Fibroblast of lung (primary cell): ENCODE measurements around the gene SMARCA4. TPM values are rescaled to one million over a fixed set of nuclear protein-coding genes. Genes with fewer than 3 reads are reported as not detected.

Source experiments
- DNase-seq, 2 donors: peaks; one replicate each; pipeline versions ENCODE4 v3.0.0 to v3.0.0-alpha.2; 2010; ENCODE audit warnings: low read depth in 2 of 2
- H2AFZ ChIP-seq: 2 replicates; pipeline ENCODE4 v1.5.1; 2012; ENCODE audit warnings: low read length, control low read depth, inconsistent platforms
- H3K27ac ChIP-seq: 2 replicates; pipeline ENCODE4 v1.5.1; 2011; ENCODE audit warnings: low read length, control low read depth; ENCODE audit not compliant: insufficient read depth
- H3K27me3 ChIP-seq: 2 replicates; pipeline ENCODE4 v1.5.1; 2011; ENCODE audit warnings: mild to moderate bottlenecking, low read length; ENCODE audit not compliant: control insufficient read depth, insufficient read depth
- H3K36me3 ChIP-seq: 2 replicates; pipeline ENCODE4 v1.5.1; 2011; ENCODE audit warnings: low read length; ENCODE audit not compliant: control insufficient read depth, insufficient read depth
- H3K4me1 ChIP-seq: 2 replicates; pipeline ENCODE4 v1.5.1; 2011; ENCODE audit warnings: low read length; ENCODE audit not compliant: control insufficient read depth, insufficient read depth; ENCODE audit errors: extremely low read depth
- H3K4me2 ChIP-seq: 2 replicates; pipeline ENCODE4 v1.5.1; 2011; ENCODE audit warnings: low read length, control low read depth; ENCODE audit not compliant: insufficient read depth; ENCODE audit errors: extremely low read depth
- H3K4me3 ChIP-seq, 4 experiments: fragments of 200-600 bp in 1 of 4; sonication (generic) in 1 of 4; replicated peaks in 1 of 4; 2 replicates each; pipeline ENCODE4 v1.5.1; 2011 to 2016; ENCODE audit warnings: low read length in 4 of 4, low read depth in 3 of 4, mild to moderate bottlenecking in 3 of 4, control low read depth in 2 of 4, inconsistent platforms in 1 of 4, mixed read lengths in 1 of 4; ENCODE audit not compliant: insufficient read depth in 1 of 4; ENCODE audit errors: control extremely low read depth in 1 of 4
- H3K79me2 ChIP-seq: 2 replicates; pipeline ENCODE4 v1.5.1; 2012; ENCODE audit warnings: mild to moderate bottlenecking, low read length, inconsistent platforms; ENCODE audit not compliant: control insufficient read depth, insufficient read depth
- H3K9ac ChIP-seq: 2 replicates; pipeline ENCODE4 v1.5.1; 2011; ENCODE audit warnings: mild to moderate bottlenecking, low read length, control low read depth; ENCODE audit not compliant: insufficient read depth
- H3K9me3 ChIP-seq: 2 replicates; pipeline ENCODE4 v1.5.1; 2012; ENCODE audit warnings: low read depth, low read length; ENCODE audit not compliant: control insufficient read depth, insufficient read depth
- H4K20me1 ChIP-seq: 2 replicates; pipeline ENCODE4 v1.5.1; 2011; ENCODE audit warnings: low read length; ENCODE audit not compliant: control insufficient read depth, insufficient read depth; ENCODE audit errors: extremely low read depth
- CTCF ChIP-seq, 2 donors: IDR thresholded peaks in 1 of 2; conservative IDR thresholded peaks in 1 of 2; 1 replicate in 1 of 2; 2 replicates in 1 of 2; pipeline ENCODE4 v1.5.1; 2011 to 2012; ENCODE audit warnings: low read length in 2 of 2, control low read depth in 1 of 2, inconsistent platforms in 1 of 2, low read depth in 1 of 2, mild to moderate bottlenecking in 1 of 2
- EZH2 ChIP-seq: IDR thresholded peaks from 2 replicates; pipeline ENCODE4 v1.5.1; 2012; ENCODE audit warnings: low read length, control low read depth, mild to moderate bottlenecking; ENCODE audit errors: missing control alignments
- polyA plus RNA-seq, 2 donors: library from polyadenylated mRNA; depleted of rRNA in 1 of 2; stranded (reverse) in 1 of 2; unstranded in 1 of 2; fragments of >200 nt; gene quantifications; 2 replicates each; pipeline ENCODE4 v1.2.1, GENCODE V29; 2011 to 2012; ENCODE audit warnings: missing spikeins in 1 of 2
- total RNA-seq: library from RNA; depleted of rRNA; stranded (reverse); fragments of >200 nt; gene quantifications from 2 replicates; pipeline ENCODE4 v1.2.1, GENCODE V29; 2014

Gene SMARCA4
- total and polyA plus RNA-seq, 2 donors (not counting 1 experiment from before 2014, with no cell fraction given): 28.1 to 61.1 TPM

GRCh38 chr19:11035441-11036377 lies 74.9 kb downstream of the SMARCA4 start:
- Histone ChIP-seq H3K9me3 (no peaks in the 10 kb centered on the region), H3K9ac (no peak overlapping the region), H3K4me3 (no peak overlapping the region), H3K4me1 (no peaks in the 10 kb centered on the region), H3K36me3 (peaks cover 47% of the 10 kb centered on the region), H3K4me2 (no peak overlapping the region), H3K27ac (peak overlapping the region; percentile 18), H3K27me3 (no peaks in the 10 kb centered on the region), H2AFZ (no peak overlapping the region), H3K79me2 (peaks cover 4% of the 10 kb centered on the region), H4K20me1 (no peaks in the 10 kb centered on the region)
- peak; percentile 68 to 88 for DNase-seq
- TF ChIP-seq CTCF (conservative IDR thresholded peaks at IDR 0.05 in 1 of 2, IDR thresholded peaks at IDR 0.05 in 1 of 2; ENCODE audit: low read depth in 1 of 2, low read length in 2 of 2) (peak; percentile 89 to 93), EZH2 (no peak)

- no peak overlapping the region for H3K9ac ChIP-seq
- DNase-seq: no peak
- no peak overlapping the region for H3K4me2 ChIP-seq
- H2AFZ ChIP-seq: no peak overlapping the region
- peaks cover 38% of the 10 kb centered on the region for H3K36me3 ChIP-seq
- TF ChIP-seq CTCF (conservative IDR thresholded peaks at IDR 0.05 in 1 of 2, IDR thresholded peaks at IDR 0.05 in 1 of 2; ENCODE audit: low read depth in 1 of 2, low read length in 2 of 2) (no peak), EZH2 (no peak)
- H3K9me3 ChIP-seq: no peaks in the 10 kb centered on the region
- H3K27ac ChIP-seq: no peak overlapping the region
- no peaks in the 10 kb centered on the region for H3K27me3 ChIP-seq
- H3K79me2 ChIP-seq: peaks cover 4% of the 10 kb centered on the region
- H4K20me1 ChIP-seq: no peaks in the 10 kb centered on the region
- H3K4me1 ChIP-seq: no peaks in the 10 kb centered on the region
- H3K4me3 ChIP-seq: no peak overlapping the region
Observed at GRCh38 chr19:11038511-11038910, 77.7 kb downstream of the SMARCA4 start.

- H3K79me2 ChIP-seq: peaks cover 4% of the 10 kb centered on the region
- TF ChIP-seq EZH2 (no peak), CTCF (conservative IDR thresholded peaks at IDR 0.05 in 1 of 2, IDR thresholded peaks at IDR 0.05 in 1 of 2; ENCODE audit: low read depth in 1 of 2, low read length in 2 of 2) (no peak)
- peaks cover 26% of the 10 kb centered on the region for H3K36me3 ChIP-seq
- no peak for DNase-seq
- no peak overlapping the region for H2AFZ ChIP-seq
- no peaks in the 10 kb centered on the region for H4K20me1 ChIP-seq
- no peaks in the 10 kb centered on the region for H3K27me3 ChIP-seq
- no peak overlapping the region for H3K27ac ChIP-seq
- no peaks in the 10 kb centered on the region for H3K9me3 ChIP-seq
- H3K9ac ChIP-seq: no peak overlapping the region
- no peak overlapping the region for H3K4me2 ChIP-seq
- no peaks in the 10 kb centered on the region for H3K4me1 ChIP-seq
- no peak overlapping the region for H3K4me3 ChIP-seq
Observed at GRCh38 chr19:11041194-11041593, 80.4 kb downstream of the SMARCA4 start.
